Activated gamma-delta T cell treated with Interleukin-2 at 50 U/mL for 16 hours (primary cell): ENCODE results near the gene PRRG2.
"Not testable (repeated sequence)": the region's sequence is repeated elsewhere in the genome, so short reads cannot be mapped to it uniquely, and the experiment has no call there.

ENCODE experiments used
- DNase-seq: peaks from one replicate; pipeline ENCODE4 v3.0.0-alpha.2; 2020

PRRG2 gene

DNA sequence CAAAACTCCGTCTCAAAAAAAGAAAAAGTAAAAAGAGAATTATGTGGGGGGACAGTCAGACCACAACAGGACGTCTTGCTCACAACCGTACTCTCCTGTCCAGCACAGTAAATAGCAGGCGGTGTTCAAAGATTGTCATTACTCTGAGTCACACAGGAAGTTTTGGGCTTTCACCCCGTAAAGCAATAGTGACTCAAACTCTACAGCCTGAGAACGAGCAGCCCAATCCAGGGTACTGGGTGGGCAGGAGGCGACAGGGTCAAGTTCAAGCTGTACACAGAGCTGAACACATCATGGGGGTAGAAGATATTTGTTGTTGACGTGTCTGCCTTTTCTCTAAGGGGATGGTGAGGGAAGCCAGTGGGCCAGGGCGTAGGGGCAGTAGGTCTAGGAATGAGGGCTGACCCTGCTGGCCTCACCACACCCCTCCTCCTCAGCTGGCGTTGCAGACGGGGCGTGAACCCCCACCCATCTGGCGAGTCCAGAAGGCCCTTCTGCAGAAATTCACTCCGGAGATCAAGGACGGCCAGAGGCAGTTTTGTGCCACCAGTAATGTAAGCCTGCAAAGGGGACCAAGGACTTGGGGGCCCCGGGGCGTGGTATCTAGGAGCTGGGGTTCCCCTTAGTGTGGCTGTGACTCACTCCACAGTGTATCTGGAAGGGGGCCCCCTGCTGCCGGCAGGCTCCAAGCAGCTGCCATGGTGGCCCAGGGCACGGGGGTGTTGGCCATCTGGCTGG, 33.1 kb downstream of the PRRG2 start:
- DNase-seq = no peak

DNA sequence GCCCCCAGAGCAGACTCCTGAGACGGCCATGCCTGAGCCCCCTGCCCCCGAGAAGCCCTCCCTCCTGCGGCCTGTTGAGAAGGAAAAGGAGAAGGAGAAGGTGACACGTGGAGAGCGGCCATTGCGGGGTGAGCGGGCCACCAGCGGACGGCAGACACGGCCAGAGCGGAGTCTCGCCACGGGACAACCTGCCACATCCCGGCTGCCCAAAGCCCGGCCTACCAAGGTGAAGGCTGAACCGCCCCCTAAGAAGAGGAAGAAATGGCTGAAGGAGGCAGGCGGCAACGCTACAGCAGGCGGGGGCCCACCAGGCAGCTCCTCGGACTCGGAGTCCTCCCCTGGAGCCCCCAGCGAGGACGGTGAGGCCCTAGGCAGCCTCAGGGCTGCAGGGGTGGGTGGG, 34.7 kb downstream of the PRRG2 start:
- DNase-seq = no peak

DNA sequence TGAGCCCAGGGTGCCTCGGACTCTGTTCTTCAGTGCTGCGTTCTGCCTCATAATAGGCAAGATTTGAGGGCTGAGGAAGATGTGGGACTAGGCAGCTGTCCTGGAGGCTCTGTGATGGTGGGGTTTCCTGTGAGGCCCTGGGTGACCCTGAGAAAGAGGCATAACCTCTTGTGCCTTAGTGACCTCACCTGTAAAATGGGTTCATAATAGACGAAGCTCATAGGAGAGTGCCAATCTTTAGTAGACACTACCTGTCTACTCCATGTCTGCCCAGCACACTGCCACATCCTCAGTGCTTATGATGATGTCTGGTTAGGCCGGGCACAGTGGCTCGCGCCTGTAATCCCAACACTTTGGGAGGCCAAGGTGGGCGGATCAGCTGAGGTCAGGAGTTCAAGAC, 35.4 kb downstream of the PRRG2 start:
- no peak for DNase-seq

DNA sequence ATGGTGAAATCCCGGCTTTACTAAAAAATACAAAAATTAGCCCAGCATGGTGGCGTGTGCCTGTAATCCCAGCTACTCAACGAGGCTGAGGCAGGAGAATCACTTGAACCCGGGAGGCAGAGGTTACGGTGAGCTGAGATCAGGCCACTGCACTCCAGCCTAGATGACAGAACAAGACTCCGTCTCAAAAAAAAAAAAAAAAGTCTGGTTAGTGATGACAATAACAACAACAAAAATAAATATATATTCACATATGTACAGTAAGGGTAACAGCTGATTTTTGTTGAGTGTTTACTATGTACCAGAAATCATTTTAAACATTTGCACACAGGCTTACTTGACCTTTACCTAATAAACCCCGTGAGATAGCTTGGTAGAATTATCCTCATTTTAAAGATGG, 35.8 kb downstream of the PRRG2 start:
- no peak for DNase-seq

DNA sequence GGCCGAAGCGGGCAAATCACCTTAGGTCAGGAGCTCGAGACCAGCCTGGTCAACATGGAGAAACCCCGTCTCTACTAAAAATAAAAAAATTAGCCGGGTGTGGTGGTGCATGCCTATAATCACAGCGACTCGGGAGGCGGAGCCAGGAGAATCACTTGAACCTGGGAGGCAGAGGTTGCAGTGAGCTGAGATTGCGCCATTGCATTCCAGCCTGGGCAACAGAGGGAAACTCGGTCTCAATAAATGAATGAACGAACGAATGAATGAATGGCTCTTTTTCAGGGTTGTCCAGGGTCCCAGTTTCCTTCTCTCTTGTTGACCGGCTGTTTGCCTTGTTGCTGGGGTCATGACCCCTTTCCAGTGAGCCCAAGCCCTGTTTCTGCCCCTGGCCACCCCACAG, 36.7 kb downstream of the PRRG2 start:
- DNase-seq = not testable (repeated sequence)

DNA sequence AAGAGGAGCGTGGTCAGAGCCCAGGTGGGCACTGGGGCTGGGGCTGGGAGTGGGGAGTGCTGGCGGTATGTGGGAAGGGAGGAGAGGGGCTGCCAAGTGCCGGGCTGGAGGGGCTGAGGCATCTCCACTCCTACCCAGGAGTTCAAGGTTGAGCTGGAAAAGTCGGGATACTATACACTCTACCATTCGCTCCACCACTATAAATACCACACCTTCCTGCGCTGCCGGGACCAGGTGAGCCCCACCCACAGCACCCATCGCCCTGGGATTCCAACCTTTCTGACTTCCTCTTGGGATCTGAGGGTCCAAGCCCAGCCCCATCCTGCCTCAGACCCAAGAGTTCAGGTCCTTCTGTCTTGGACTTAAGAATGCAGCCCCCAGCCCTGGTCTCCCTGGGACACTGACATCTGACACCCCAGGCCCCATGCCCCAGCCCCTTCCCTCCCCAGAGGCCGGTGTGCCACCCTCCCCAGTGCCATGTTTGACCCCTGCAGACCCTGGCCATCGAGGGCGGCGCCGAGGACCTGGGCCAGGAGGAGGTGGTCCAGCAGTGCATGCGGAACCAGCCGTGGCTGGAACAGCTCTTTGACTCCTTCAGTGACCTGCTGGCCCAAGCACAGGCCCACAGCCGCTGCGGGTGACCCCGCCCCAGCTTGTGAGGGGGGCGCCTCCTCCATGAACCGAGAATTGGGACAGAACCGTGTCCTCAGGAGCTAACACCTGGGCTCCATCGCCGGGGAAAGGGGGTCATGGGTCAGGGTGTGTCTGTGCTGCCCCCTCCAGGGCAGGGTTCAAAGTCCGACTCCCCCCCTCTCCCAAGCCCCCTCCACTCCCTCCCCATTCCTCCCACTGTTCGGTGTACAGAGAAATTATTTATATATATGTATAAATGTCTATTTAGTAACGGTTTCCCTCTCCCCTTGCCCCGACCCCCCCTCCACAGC, 44.1 kb downstream of the PRRG2 start:
- no peak for DNase-seq

DNA sequence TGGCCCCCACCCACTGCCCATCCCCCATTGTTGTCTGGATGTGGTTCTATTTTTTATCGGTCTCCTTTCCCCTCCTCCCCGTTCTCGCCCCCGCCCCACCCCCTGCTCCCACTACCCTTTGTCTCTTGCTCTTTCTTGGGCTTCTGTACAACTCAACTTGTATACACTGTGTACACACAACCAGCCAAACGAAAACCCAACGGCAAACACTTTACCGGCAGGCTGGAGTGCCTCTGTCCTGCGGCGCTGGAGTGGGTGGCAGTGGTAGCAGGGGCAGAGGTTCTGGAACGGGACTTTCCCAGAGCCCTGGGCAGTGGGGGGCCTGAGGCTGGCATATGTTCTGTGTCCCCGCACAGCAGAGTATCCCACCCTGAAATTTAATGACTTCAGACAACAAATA, 45.1 kb downstream of the PRRG2 start:
- no peak for DNase-seq

DNA sequence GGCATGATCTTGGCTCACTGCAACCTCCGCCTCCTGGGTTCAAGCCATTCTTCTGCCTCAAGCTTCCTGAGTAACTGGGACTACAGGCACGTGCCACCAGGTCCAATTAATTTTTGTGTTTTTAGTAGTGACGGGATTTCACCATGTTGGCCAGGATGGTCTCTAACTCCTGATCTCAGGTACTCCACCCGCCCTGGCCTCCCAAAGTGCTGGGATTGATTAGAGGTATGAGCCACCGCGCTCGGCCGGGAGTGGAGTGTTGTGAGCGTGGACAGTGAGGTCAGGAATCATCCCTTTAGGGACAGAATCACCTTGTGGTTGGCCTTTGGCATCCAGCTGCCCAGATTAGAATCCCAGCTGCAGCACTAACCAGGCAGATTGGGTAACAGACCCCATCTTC, 48.5 kb downstream of the PRRG2 start:
- no peak for DNase-seq

DNA sequence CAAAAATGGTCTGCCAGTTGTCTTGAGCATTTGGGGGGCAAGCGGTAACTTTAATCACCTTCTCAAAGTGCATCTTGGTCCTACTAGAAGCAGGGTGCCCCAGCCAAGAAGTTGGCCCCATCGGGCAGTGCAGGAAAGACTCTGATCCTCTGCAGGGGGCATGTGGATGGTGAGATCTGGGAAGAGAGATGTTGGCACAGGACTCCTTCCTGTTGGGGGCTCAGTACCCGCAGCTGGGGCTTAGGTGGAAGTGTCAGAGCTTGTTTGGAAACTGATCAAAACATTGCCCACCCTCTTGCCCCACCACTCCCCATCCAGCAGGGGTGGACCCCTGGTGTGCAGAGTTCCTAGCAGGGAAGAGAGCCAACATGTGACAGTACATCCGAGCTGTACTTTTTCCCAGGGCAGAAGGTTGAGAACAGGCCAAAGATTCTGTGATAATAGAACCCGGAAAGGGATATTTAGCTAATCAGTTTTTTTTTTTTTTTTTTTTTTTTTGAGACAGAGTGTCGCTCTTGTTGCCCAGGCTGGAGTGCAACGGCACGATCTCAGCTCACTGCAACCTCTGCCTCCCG, 50.0 kb downstream of the PRRG2 start:
- DNase-seq = no peak

DNA sequence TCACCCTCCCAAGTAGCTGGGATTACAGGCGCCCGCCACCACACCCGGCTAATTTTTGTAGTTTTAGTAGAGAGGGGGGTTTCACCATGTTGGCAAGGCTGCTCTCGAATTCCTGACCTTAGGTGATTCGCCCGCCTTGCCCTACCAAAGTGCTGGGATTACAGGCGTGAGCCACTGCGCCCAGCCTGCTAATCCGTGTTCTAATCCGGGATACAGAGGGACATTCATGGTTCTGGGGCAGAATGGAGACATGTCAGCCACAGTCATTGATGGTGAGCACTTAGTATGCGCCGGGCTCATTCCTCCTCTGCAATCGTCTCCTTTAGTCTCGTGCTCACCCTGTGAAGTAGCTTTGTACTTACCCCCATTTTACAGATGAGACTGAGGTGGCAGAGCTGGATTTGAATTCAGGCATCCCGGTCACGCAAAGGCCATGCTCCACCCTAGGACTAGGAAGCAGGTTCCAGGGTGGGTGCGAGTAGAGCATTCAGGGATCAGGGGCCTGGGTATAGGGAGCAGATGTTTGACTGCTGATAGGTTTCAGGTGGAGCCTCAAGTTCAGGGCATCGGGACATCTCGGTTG, 50.6 kb downstream of the PRRG2 start:
- DNase-seq = no peak

DNA sequence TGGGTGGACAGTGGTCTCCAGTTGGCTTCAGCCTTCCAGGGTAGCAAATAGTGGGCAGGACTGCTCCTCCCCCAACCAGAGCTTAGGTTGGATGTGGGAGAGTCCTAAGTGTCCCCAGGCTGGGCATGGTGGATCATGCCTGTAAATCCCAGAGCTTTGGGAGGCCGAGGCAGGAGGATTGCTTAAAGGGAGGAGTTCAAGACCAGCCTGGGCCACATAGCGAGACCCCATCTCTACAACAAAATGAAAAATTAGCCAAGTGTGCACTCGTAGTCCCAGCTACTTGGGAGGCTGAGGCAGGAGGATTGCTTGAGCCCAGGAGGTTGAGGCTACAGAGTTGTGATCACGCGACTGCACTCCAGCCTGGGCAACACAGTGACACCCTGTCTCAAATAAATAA, 51.5 kb downstream of the PRRG2 start:
- no peak for DNase-seq

DNA sequence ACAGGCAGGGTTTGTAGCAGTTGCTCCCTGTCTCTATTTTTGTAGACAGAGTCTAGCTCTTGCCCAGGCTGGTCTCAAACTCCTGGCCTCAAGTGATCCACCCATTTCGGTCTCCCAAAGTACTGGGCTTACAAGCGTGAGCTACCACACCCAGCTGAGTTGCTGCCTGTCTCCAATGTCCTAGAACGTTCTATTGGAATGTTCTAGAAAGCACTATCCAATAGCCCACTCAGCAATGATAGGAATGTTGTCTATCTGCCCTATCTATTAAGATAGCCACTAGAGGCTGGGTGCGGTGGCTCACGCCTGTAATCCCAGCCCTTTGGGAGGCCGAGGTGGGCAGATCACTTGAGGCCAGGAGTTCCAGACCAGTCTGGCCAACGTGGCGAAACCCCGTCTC, 52.2 kb downstream of the PRRG2 start:
- not testable (repeated sequence) for DNase-seq

DNA sequence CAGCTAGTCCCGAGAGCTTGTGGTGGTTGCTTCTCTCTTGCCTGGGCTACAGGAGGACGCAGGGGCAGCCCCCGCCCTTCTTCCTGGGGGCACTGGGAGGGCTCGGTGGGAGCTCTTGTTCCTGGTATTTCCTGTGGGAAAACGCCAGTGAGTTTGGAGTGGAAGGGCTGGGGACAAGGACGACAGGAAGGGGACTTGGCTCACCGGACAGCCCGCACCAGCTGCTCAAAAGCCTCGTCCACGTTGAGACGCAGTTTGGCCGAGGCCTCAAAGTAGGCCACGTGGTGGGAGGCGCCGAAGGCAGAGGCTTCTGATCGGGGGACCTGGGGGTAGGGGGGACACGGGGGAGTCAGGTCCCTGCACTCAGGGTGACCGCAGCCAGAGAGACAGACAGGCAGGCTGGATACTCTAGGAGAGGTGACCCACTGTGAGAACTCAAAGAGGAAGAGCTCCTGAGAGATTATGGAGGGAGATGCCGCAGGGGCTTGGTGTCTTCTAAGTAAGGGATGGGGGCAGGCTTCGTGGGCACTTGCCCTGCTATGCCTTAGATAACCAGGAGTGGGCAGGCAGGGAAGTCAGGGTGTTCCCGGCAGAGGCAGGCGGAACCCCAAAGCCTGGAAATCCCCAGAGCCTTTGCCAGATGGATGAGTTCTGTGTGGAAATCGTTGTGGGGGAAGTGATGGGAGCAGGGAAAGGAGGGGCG, 54.6 kb downstream of the PRRG2 start:
- no peak for DNase-seq

DNA sequence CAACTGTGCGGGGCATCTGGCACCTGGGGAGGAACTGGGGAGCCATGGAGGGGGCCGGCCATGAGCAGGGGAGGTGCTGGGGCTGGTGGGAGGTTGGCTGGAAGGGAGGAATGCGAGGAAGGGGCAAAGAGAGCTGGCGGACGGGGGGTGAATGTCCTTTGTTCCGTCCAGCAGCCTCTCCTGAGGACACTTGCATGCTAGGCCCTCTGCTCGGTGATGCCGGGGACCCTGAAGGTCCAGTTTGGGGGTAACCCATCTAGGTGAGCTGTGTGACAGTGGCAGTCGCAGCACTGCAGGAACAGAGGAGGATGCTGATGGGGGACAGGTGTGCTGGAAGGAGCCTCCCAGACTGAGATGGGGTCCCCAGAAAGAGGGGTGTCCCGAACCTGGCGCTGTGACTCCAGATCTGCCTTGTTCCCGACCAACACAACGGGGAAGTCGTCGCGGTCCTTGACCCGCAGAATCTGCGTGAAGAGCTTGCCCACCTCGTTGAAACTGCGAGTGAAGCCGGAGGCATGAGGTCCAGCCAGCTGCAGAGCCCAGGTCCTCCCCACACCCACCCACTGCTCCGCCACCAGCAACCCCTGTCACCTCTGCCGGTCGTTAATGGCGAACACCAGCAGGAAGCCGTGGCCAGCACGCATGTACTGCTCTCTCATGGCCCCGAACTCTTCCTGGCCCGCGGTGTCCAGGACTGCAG, 55.3 kb downstream of the PRRG2 start:
- no peak for DNase-seq

DNA sequence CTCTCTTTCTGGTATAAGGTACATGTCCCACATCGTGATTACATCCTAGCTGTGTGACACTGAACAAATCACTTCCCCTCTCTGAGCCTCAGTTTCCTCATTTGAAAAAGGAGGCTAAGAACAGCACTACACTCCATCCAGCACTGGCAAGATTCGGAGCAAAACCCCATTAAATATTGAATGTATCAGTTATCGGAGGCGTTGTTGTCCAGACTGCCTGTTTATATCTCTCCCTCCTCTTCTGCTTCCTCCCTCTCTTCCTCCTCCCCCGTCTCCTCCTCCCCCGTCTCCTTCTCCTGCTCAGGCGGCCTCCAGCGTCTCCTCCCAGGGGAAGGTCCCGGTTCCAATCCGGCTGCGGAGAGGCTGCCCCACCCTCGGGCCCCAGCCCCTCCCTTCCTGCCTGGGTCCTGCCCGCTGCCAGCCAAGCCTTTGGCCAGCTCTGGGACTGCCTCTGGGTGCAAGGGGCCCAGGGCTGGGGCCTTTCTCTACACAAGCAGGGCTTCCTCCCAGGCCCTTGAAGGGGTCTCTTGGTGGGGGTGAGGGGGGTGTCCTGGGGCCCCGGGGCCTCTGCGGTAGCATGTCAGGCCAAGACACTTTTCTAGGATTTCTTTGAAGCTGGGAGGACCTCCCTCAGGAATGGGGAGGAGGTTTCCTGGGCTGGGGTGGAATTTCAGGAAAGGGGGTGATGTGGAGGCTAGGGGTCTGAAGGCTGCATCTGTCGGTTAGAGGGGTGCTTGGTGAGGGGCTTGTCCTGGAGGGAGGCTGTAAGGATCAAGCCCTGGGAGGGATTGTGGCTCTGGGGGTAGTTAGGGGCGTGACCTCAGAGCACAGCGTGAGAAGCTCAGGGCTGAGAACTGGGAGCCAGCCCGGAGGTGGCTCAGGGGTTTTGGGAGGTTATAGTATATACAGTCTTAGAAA, 57.0 kb downstream of the PRRG2 start:
- DNase-seq = no peak

DNA sequence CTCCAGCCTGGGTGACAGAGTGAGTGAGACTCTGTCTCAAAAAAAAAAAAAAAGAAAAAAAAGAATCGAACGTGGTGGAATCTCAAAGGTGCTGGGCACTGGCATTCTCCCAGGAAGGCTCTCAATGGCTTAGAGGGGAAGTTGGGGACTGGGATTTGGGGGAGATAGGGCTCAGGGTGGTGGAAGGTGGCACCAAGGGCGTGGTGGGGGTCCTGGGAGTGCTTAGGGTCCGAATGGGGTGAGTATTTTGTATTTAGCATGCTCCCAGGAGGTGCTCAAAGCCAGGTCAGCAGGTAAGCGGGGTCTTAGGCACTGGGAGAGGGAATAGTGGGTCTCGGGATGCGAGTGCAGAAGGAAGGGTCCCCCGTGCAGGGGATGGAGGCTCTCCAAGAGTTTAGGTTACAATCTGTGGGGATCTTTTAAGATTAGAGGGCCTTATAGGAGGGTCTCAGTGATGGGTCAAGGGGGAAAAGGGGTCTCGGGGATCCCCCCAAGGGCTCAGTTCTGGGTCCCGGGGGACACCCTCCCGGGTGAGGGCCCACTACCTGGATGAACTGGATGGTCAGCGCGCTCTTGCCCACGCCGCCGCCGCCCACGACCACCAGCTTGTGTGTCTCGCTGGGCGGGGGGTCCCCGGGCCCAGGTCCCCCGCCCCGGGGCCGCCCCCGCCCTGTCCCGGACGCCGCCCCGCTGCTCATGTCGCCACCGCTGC, 58.4 kb downstream of the PRRG2 start:
- no peak for DNase-seq

DNA sequence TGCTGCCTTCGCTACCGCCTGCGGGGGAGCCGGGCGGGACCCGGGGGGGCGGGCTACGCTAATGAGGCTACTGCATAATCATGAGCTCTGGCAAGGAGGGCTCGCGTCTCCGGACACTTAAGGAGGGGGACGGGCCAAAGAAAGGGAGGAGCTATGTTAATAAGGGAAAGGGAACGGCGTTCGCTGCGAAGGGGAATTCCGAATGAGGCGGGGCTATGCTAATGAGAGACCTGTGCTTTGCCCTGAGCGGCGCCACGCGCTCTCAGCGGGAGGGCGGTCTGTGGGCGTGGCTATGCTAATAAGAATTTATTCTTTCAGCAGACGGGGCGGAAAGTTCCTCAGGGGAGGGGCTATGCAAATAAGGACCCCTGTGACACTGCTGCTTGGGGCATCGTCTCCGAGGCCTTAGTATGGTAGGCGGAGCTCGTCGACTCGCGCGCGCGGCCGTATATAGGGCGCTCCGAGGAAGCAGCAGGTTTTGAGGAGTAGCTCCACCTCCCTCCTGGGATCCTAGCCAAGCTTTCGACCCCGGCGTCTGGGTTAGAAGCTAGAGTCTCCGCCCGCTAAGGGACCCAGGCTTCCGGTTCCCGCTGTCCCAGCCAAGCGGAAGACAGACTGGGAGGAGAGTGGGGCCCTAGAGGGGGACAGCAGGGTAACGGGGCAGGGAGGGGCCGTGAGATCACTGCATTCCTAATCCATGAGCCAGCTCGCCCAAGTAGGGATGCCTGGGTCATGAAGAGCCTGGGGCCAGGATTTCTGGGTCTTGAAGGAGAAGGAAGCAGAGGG, 59.2 kb downstream of the PRRG2 start, which contains the start of gene RRAS:
TSS of gene RRAS (minus strand) at position 31 of the 786 bp plus-strand sequence. CDS start 45 bp downstream, outside the sequence.
- DNase-seq = peak; percentile 100
